ENCODE data around the gene POFUT1.

DNA sequence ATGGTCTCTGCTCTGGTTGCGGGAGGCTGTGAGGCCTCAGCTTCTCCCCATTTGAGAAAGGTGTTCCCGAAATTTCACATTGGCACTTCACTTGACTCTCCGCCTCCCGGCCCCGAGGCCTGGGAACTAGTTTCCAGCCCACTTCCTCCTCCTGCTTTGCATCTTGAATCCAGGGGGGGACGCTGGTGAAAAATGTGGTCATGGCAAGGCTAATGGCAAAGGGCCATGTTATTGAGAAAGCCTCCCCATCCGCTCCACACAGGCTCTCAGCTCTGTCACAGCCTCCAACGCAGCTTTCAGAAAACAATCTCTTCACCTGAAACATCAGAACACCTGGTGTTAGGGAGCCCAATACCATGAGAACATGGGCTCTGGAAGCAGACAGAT, 5.7 kb upstream of the POFUT1 start:
- no peak for TF ChIP-seq ZNF274 (IDR thresholded peaks at IDR 0.05; ENCODE audit: low read depth, low read length)
- TF ChIP-seq SUZ12 (IDR thresholded peaks at IDR 0.05; ENCODE audit: extremely low read depth, insufficient read depth, insufficient read length) = no peak
- TF ChIP-seq YY1 (IDR thresholded peaks at IDR 0.05; ENCODE audit: insufficient read depth, insufficient read length) = no peak
